ENCODE data around the gene VAMP2. TPM values are rescaled to one million over a fixed set of nuclear protein-coding genes. Genes with fewer than 3 reads are reported as not detected.

VAMP2 gene
- total and polyA plus RNA-seq, 9 of the 15 experiments (the other 6 are each of a cell fraction or from before 2014, with no cell fraction given), result 2.3 to 31.8 (median 6.0) TPM

DNA sequence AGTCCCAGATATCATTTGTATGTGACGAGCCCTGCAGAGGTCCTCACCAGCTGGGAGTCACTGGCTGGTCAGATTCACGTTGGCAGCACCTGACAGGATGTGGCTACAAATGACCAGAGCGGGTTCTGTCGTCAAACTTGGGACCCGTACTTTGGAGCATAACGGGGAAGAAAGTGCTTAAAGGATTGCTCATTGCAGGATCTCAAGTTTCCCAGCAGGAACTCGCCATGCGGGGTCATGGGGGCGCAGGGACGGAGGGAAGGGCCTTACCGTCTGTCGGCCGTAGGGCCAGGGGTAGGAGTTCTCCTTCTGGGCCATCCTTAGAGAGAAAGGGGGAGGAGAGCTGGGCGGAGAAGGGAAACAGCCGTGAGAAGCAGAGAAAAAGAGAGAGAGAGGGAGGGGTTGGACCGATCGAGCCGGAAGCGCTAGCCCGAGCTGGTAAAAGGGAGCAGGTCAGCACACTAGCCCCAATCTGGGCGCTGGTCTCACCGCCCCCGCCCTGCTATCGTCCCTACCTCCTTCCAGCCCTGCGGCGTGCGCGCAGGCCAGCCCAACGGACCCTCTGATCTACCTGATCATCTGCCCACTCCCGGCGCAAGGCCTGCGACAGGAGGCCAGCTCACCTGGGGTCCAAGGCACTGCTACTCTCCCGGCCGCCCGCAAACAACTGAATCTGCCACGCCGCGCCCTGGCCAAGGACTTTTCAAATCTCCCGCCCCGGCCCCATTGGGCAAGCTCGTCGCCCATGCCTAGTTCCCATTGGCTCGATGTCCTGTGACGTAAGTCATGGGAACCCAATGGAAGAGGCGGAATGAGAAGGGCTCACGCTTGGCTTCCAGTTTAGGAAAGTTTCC, 47.4 kb upstream of the VAMP2 start, which contains the start of gene AURKB (continued):
- TF ChIP-seq, protein P1, sequence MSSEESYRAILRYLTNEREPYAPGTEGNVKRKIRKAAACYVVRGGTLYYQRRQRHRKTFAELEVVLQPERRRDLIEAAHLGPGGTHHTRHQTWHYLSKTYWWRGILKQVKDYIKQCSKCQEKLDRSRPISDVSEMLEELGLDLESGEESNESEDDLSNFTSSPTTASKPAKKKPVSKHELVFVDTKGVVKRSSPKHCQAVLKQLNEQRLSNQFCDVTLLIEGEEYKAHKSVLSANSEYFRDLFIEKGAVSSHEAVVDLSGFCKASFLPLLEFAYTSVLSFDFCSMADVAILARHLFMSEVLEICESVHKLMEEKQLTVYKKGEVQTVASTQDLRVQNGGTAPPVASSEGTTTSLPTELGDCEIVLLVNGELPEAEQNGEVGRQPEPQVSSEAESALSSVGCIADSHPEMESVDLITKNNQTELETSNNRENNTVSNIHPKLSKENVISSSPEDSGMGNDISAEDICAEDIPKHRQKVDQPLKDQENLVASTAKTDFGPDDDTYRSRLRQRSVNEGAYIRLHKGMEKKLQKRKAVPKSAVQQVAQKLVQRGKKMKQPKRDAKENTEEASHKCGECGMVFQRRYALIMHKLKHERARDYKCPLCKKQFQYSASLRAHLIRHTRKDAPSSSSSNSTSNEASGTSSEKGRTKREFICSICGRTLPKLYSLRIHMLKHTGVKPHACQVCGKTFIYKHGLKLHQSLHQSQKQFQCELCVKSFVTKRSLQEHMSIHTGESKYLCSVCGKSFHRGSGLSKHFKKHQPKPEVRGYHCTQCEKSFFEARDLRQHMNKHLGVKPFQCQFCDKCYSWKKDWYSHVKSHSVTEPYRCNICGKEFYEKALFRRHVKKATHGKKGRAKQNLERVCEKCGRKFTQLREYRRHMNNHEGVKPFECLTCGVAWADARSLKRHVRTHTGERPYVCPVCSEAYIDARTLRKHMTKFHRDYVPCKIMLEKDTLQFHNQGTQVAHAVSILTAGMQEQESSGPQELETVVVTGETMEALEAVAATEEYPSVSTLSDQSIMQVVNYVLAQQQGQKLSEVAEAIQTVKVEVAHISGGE (CRISPR knock-in tag; IDR thresholded peaks at IDR 0.05), result 0 out of 6 replicates have a peak, but pooled peaks of 1 of the 3 experiments have one; percentile 17
- TF ChIP-seq PHTF2 (CRISPR knock-in tag; IDR thresholded peaks at IDR 0.05) (no peak), HDAC1 (IDR thresholded peaks at IDR 0.05) (peak; percentile 80 to 98; a peak in 3 of 4 replicates), SIN3B (IDR thresholded peaks at IDR 0.05; ENCODE audit: low read depth) (peak; percentile 79), KLF6 (CRISPR knock-in tag; IDR thresholded peaks at IDR 0.05; ENCODE audit: borderline replicate concordance) (peak; percentile 72; the same call in 1 of the 2 replicates), POLR2G (IDR thresholded peaks at IDR 0.05; ENCODE audit: low read depth, low read length) (peak; percentile 98), ZNF239 (CRISPR knock-in tag; IDR thresholded peaks at IDR 0.05) (no peak), TAF1 (IDR thresholded peaks at IDR 0.05; ENCODE audit: control insufficient read depth, extremely low read depth, insufficient read depth, low read length, severe bottlenecking) (peak; percentile 71), ZNF76 (CRISPR knock-in tag; IDR thresholded peaks at IDR 0.05; ENCODE audit: borderline replicate concordance) (no peak), RFX7 (CRISPR knock-in tag; IDR thresholded peaks at IDR 0.05) (no peak), CEBPG (CRISPR knock-in tag; IDR thresholded peaks at IDR 0.05) (no peak), CEBPG (tag; conservative IDR thresholded peaks at IDR 0.05 in 1 of 2, IDR thresholded peaks at IDR 0.05 in 1 of 2) (no peak; a peak in 1 of 4 replicates), NCOA1 (IDR thresholded peaks at IDR 0.05; ENCODE audit: low read depth) (no peak), ATF2 (CRISPR knock-in tag; IDR thresholded peaks at IDR 0.05) (no peak), PHB2 (IDR thresholded peaks at IDR 0.05; ENCODE audit: low read depth) (no peak)
- TF ChIP-seq, protein P2, sequence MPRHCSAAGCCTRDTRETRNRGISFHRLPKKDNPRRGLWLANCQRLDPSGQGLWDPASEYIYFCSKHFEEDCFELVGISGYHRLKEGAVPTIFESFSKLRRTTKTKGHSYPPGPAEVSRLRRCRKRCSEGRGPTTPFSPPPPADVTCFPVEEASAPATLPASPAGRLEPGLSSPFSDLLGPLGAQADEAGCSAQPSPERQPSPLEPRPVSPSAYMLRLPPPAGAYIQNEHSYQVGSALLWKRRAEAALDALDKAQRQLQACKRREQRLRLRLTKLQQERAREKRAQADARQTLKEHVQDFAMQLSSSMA (CRISPR knock-in tag; IDR thresholded peaks at IDR 0.05), result no peak
- TF ChIP-seq, protein P3, sequence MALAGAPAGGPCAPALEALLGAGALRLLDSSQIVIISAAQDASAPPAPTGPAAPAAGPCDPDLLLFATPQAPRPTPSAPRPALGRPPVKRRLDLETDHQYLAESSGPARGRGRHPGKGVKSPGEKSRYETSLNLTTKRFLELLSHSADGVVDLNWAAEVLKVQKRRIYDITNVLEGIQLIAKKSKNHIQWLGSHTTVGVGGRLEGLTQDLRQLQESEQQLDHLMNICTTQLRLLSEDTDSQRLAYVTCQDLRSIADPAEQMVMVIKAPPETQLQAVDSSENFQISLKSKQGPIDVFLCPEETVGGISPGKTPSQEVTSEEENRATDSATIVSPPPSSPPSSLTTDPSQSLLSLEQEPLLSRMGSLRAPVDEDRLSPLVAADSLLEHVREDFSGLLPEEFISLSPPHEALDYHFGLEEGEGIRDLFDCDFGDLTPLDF (CRISPR knock-in tag; IDR thresholded peaks at IDR 0.05), result peak; percentile 95
- TF ChIP-seq, protein P4, sequence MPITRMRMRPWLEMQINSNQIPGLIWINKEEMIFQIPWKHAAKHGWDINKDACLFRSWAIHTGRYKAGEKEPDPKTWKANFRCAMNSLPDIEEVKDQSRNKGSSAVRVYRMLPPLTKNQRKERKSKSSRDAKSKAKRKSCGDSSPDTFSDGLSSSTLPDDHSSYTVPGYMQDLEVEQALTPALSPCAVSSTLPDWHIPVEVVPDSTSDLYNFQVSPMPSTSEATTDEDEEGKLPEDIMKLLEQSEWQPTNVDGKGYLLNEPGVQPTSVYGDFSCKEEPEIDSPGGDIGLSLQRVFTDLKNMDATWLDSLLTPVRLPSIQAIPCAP (CRISPR knock-in tag; IDR thresholded peaks at IDR 0.05; ENCODE audit: borderline replicate concordance), result no peak
